ENCODE results near the gene NCK2. TPM values are rescaled to one million over a fixed set of nuclear protein-coding genes. Genes with fewer than 3 reads are reported as not detected.
A peak's percentile ranks its signal among the peaks of the same experiment; 100 is the strongest.

The NCK2 gene
- total and polyA plus RNA-seq, 2 of the 13 experiments (the other 11 are each of a cell fraction or from before 2014, with no cell fraction given), result 14.8 to 23.5 TPM

- TF ChIP-seq ZNF710 (CRISPR knock-in tag; IDR thresholded peaks at IDR 0.05; ENCODE audit: borderline replicate concordance) (no peak), HOMEZ (CRISPR knock-in tag; IDR thresholded peaks at IDR 0.05; ENCODE audit: low read depth) (0 out of 2 replicates have a peak, but pooled peaks have one; percentile 15), ZNF576 (CRISPR knock-in tag; IDR thresholded peaks at IDR 0.05) (no peak), ZSCAN12 (CRISPR knock-in tag; IDR thresholded peaks at IDR 0.05) (no peak), CBFB (CRISPR knock-in tag; IDR thresholded peaks at IDR 0.05) (0 out of 2 replicates have a peak, but pooled peaks have one; percentile 30), GATAD2A (CRISPR knock-in tag; IDR thresholded peaks at IDR 0.05) (peak; percentile 58), BRD4 (CRISPR knock-in tag; IDR thresholded peaks at IDR 0.05) (no peak), SKI (IDR thresholded peaks at IDR 0.05; ENCODE audit: partially characterized antibody) (no peak), ZNF644 (CRISPR knock-in tag; IDR thresholded peaks at IDR 0.05; ENCODE audit: low read depth) (0 out of 2 replicates have a peak, but pooled peaks have one; percentile 33)
Measured at GRCh38 chr2:105800036-105800713, 55.5 kb downstream of the NCK2 start (continued).

All from HepG2 (cell line).